HepG2 (cell line): Measurements from ENCODE around the gene FAAP20. TPM values are rescaled to one million over a fixed set of nuclear protein-coding genes. Genes with fewer than 3 reads are reported as not detected.
A peak's percentile ranks its signal among the peaks of the same experiment; 100 is the strongest.

Experiments used
- ATAC-seq: fragments of 200-7000 bp; cut with Tn5 transposase; 3 replicates; pipeline ENCODE4 v1.9.1; 2020; ENCODE audit warnings: mild to moderate bottlenecking, moderate library complexity
- BruUV-seq: library from RNA; stranded (reverse); fragments of 400-500 nt; replicated peaks from 2 replicates; lab custom pipeline; 2021; lab: Mats Ljungman, UMichigan
- CTCF ChIA-PET: fragments of 300-600 bp; formaldehyde crosslinking; extraction: SDS; loops from one replicate; lab custom pipeline; 2021; ENCODE audit warnings: low total read pairs, inconsistent platforms, low intra/inter-chr PET ratio; lab: Yijun Ruan, JAX
- POLR2A ChIA-PET: fragments of 350-600 bp; sonication (Branson Sonifier 250); formaldehyde crosslinking; loops from one replicate; lab custom pipeline; 2020; ENCODE audit warnings: antibody characterized with exemption, inconsistent platforms; lab: Yijun Ruan, JAX
- DNase-seq: peaks from one replicate; pipeline ENCODE4 v3.0.0-alpha.2; 2015; ENCODE audit warnings: low spot score
- FAIRE-seq: peaks from 3 replicates; lab custom pipeline; 2011; peaks lifted over from hg19 to GRCh38; lab: Jason Lieb, UNC
- H2AFZ ChIP-seq: one replicate; pipeline ENCODE4 v1.6.1; 2011; ENCODE audit warnings: low read length, inconsistent platforms
- H3K27ac ChIP-seq: fragments of 300-600 bp; 3 replicates; pipeline ENCODE4 v1.8.0; 2011; ENCODE audit warnings: mixed run types, mild to moderate bottlenecking, mixed read lengths, low read length, inconsistent platforms; ENCODE audit not compliant: insufficient read depth; ENCODE audit errors: extremely low read length
- H3K27me3 ChIP-seq, 2 experiments: fragments of 200-600 bp in 1 of 2; 2 replicates in 1 of 2; 3 replicates in 1 of 2; pipeline versions ENCODE4 v1.6.0 to v1.8.0; 2011; ENCODE audit warnings: low read length in 2 of 2, mild to moderate bottlenecking in 2 of 2, moderate library complexity in 2 of 2, inconsistent platforms in 1 of 2; ENCODE audit not compliant: insufficient read depth in 2 of 2, control insufficient read depth in 1 of 2
- H3K36me3 ChIP-seq, 2 experiments: fragments of 200-600 bp in 1 of 2; replicated peaks in 1 of 2; 2 replicates in 1 of 2; 3 replicates in 1 of 2; pipeline versions ENCODE4 v1.5.1 to v1.8.0; 2011; ENCODE audit warnings: low read length in 2 of 2, inconsistent platforms in 1 of 2; ENCODE audit not compliant: insufficient read depth in 2 of 2, control insufficient read depth in 1 of 2
- H3K4me1 ChIP-seq: 2 replicates; pipeline ENCODE4 v1.5.1; 2012; ENCODE audit warnings: low read length, inconsistent platforms; ENCODE audit not compliant: insufficient read depth
- H3K4me2 ChIP-seq: 2 replicates; pipeline ENCODE4 v1.6.0; 2011; ENCODE audit warnings: low read depth, low read length, inconsistent platforms
- H3K4me3 ChIP-seq, 3 experiments: fragments of 200-600 bp in 1 of 3; sonication (generic), shearing (Covaris generic) in 1 of 3; replicated peaks in 1 of 3; 2 replicates each; pipeline ENCODE4 v1.5.1; 2011 to 2016; ENCODE audit warnings: low read length in 3 of 3, inconsistent platforms in 2 of 3, low read depth in 2 of 3, mild to moderate bottlenecking in 2 of 3, control low read depth in 1 of 3, mixed read lengths in 1 of 3; ENCODE audit not compliant: insufficient read depth in 1 of 3
- H3K79me2 ChIP-seq: one replicate; pipeline ENCODE4 v1.6.1; 2011; ENCODE audit warnings: low read length, inconsistent platforms; ENCODE audit not compliant: insufficient read depth
- H3K9ac ChIP-seq: 2 replicates; pipeline ENCODE4 v1.6.0; 2011; ENCODE audit warnings: mild to moderate bottlenecking, low read depth, low read length, inconsistent platforms; ENCODE audit not compliant: insufficient read depth
- H3K9me3 ChIP-seq: 2 replicates; pipeline ENCODE4 v1.5.1; 2012; ENCODE audit warnings: mild to moderate bottlenecking, low read length
- H4K20me1 ChIP-seq: 2 replicates; pipeline ENCODE4 v1.6.0; 2011; ENCODE audit warnings: inconsistent platforms, mild to moderate bottlenecking, low read length, moderate library complexity; ENCODE audit not compliant: insufficient read depth
- AGO2 ChIP-seq: fragments of 200-400 bp; formaldehyde crosslinking; optimal IDR thresholded peaks from 2 replicates; pipeline ENCODE3; 2017; ENCODE audit warnings: mild to moderate bottlenecking, low read depth, low read length, moderate library complexity
- CBX2 ChIP-seq, 2 experiments: fragments of 200-600 bp in 1 of 2; sonication (generic); formaldehyde crosslinking in 1 of 2; IDR thresholded peaks; 2 replicates each; pipeline versions ENCODE4 v1.7.0 to v1.8.1; 2018 to 2022; ENCODE audit warnings: low read depth in 2 of 2, low read length in 1 of 2, mild to moderate bottlenecking in 1 of 2, missing genetic modification reagents in 1 of 2
- CENPX ChIP-seq: sonication (generic); formaldehyde crosslinking; IDR thresholded peaks from 2 replicates; pipeline ENCODE4 v1.9.0; 2021; ENCODE audit warnings: mild to moderate bottlenecking, missing genetic modification reagents, moderate library complexity
- LBX2 ChIP-seq: sonication (generic); formaldehyde crosslinking; IDR thresholded peaks from 2 replicates; pipeline ENCODE4 v1.5.0; 2020; ENCODE audit warnings: missing genetic modification reagents, mild to moderate bottlenecking, borderline replicate concordance
- MAFF ChIP-seq: IDR thresholded peaks from 2 replicates; pipeline ENCODE4 v1.6.1; 2011; ENCODE audit warnings: low read depth, low read length, improper control_type of control experiment
- WGBS: methylation state at CpG from one replicate; pipeline ENCODE4 v1.1.6; 2017; ENCODE audit warnings: low lambda C conversion rate; 5-methylcytosine and 5-hydroxymethylcytosine counted together
- in situ Hi-C: cut with HindIII; loops from 2 replicates; pipeline ENCODE4 v1.10.0; 2017; ENCODE audit warnings: low pct_unique_long_range_greater_than_20kb; ENCODE audit not compliant: extremely low pct_ligation_motif_present
- intact Hi-C: fragments of 100-400 bp; cut with micrococcal nuclease; formaldehyde crosslinking; loops from one replicate; pipeline ENCODE4 v1.10.0; 2022; ENCODE audit not compliant: unreplicated experiment
- polyA plus RNA-seq, 8 experiments: library from polyadenylated mRNA; depleted of rRNA in 3 of 8; stranded (reverse) in 7 of 8; unstranded in 1 of 8; fragments of >200 nt; fragmentation: Illumina TruSeq in 4 of 8; extraction: Trizol in 4 of 8; gene quantifications; 2 replicates each; pipeline versions ENCODE4 v1.2.1 to v1.2.3, GENCODE V29; 2011 to 2016; ENCODE audit warnings: low read depth in 4 of 8, missing spikeins in 1 of 8, mixed read lengths in 1 of 8; ENCODE audit not compliant: insufficient read depth in 1 of 8
- total RNA-seq, 5 experiments: library from RNA; depleted of rRNA; stranded (reverse); fragments of >200 nt; fragmentation: Illumina TruSeq; extraction: Trizol; gene quantifications; 2 replicates each; pipeline ENCODE4 v1.2.3, GENCODE V29; 2016; ENCODE audit warnings: low read depth in 1 of 5

Gene FAAP20
- total and polyA plus RNA-seq, 2 of the 13 experiments (the other 11 are each of a cell fraction or from before 2014, with no cell fraction given): 9.6 to 10.8 TPM

- no peaks in the 10 kb centered on the region for H4K20me1 ChIP-seq
- BruUV-seq: no TSS peak
- H3K9me3 ChIP-seq: no peaks in the 10 kb centered on the region
- intact Hi-C loops (no loop called here), in situ Hi-C loops (loop anchor here (25.0 kb wide), 1 partner anchor 331 kb away; no protein-coding TSS in a partner anchor)
- no peaks in the 10 kb centered on the region for H3K79me2 ChIP-seq
- 93% methylated on average over 3 of the region's 14 CpGs for WGBS
- ATAC-seq: no peak
- H3K4me1 ChIP-seq: no peaks in the 10 kb centered on the region
- FAIRE-seq: no peak
- POLR2A ChIA-PET: interaction anchor here (1.0 kb wide), 1 partner anchor 51 kb away, joined by 3 read pairs; no protein-coding TSS in a partner anchor
- H3K4me2 ChIP-seq: no peak overlapping the region
- H2AFZ ChIP-seq: no peak overlapping the region
- CTCF ChIA-PET: no interaction called here
- no peak for DNase-seq
- no peak overlapping the region for H3K9ac ChIP-seq
- no peaks in the 10 kb centered on the region for H3K27me3 ChIP-seq
- no peak overlapping the region for H3K27ac ChIP-seq
- H3K36me3 ChIP-seq: peaks cover 21 to 41% of the 10 kb centered on the region in 2 experiments
- H3K4me3 ChIP-seq: no peak overlapping the region
- TF ChIP-seq AGO2 (peak; percentile 53), MAFF (no peak)
These were observed 13.3 kb downstream of the FAAP20 start for GRCh38 chr1:2181271-2181670.

GRCh38 chr1:2180297-2181245 lies 14.0 kb downstream of the FAAP20 start:
- no peak for ATAC-seq
- Histone ChIP-seq H3K4me3 (no peak overlapping the region), H3K79me2 (no peaks in the 10 kb centered on the region), H3K4me1 (no peaks in the 10 kb centered on the region)
- in situ Hi-C loops: loop anchor here (25.0 kb wide), 1 partner anchor 332 kb away; no protein-coding TSS in a partner anchor
- ChIA-PET CTCF (no interaction called here), POLR2A (interaction anchor here (1.0 kb wide), 1 partner anchor 52 kb away, joined by 3 read pairs; no protein-coding TSS in a partner anchor)
- WGBS: 95% methylated on average over 48 of the region's 58 CpGs
- TF ChIP-seq CENPX (CRISPR knock-in tag): no peak
- TF ChIP-seq CBX2 (IDR thresholded peaks at IDR 0.05; ENCODE audit: low read depth, low read length): no peak
- TF ChIP-seq CBX2 (CRISPR knock-in tag; IDR thresholded peaks at IDR 0.05; ENCODE audit: low read depth): no peak
- TF ChIP-seq AGO2: peak; percentile 18
- no peak for TF ChIP-seq LBX2
- TF ChIP-seq, all 625 proteins: peak for 1
- Histone ChIP-seq H3K27ac (no peak overlapping the region), H3K27me3 (no peaks in the 10 kb centered on the region), H4K20me1 (no peaks in the 10 kb centered on the region), H3K36me3 (peaks cover 24 to 47% of the 10 kb centered on the region in 2 experiments), H3K4me2 (no peak overlapping the region), H3K9ac (no peak overlapping the region), H3K9me3 (no peaks in the 10 kb centered on the region), H2AFZ (no peak overlapping the region)
- no TSS peak for BruUV-seq
- FAIRE-seq: no peak
- DNase-seq: no peak
- intact Hi-C loops: no loop called here
